GM18867 (cell line): ENCODE data around the gene CEP78.
"Not testable (repeated sequence)": the region's sequence is repeated elsewhere in the genome, so short reads cannot be mapped to it uniquely, and the experiment has no call there.

Source experiments
- ATAC-seq: cut with Tn5 transposase; IDR thresholded peaks from one replicate; pipeline ENCODE4 v1.9.1; 2021; ENCODE audit warnings: mild to moderate bottlenecking, moderate library complexity; ENCODE audit not compliant: unreplicated experiment

The CEP78 gene

DNA sequence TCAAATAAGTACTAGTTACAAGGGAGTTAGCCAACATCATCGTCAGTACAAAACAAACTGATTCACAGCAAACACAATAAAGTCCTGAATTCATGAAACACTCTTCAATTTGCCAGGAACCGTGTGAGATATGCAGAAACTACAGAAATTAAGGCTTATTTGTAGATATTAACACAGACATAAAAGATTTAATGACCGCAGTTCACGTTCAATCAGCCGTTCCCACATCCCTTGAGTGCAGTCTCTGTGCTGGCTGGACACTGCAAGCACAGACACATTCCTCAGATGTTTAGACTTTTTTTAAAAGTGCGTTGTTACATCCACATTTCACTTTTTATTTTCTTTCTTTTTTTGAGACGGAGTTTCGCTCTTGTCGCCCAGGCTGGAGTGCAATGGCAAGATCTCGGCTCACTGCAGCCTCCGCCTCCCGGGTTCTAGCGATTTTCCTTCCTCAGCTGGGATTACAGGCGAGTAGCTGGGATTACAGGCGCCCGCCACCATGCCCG lies 566 bp upstream of the CEP78 start:
- ATAC-seq = no peak

DNA sequence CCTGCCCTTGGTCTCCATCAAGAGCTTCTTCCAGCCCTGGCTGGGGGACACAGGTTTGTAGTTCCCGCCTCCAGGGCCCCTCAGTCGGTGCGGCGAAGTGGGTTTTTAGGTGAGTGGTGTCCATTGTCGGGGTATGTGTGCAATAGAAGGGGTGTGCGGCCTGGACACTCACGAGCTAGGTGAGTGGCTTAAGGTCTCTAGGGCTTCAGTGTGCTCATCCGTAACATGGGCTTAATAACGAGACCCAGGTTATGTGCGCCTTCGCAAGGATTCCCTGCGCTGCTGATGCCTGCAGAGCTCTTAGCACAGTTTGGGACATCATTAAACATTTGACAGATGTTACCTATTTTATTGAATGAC lies 656 bp downstream of the CEP78 start:
- peak; percentile 21 for ATAC-seq

DNA sequence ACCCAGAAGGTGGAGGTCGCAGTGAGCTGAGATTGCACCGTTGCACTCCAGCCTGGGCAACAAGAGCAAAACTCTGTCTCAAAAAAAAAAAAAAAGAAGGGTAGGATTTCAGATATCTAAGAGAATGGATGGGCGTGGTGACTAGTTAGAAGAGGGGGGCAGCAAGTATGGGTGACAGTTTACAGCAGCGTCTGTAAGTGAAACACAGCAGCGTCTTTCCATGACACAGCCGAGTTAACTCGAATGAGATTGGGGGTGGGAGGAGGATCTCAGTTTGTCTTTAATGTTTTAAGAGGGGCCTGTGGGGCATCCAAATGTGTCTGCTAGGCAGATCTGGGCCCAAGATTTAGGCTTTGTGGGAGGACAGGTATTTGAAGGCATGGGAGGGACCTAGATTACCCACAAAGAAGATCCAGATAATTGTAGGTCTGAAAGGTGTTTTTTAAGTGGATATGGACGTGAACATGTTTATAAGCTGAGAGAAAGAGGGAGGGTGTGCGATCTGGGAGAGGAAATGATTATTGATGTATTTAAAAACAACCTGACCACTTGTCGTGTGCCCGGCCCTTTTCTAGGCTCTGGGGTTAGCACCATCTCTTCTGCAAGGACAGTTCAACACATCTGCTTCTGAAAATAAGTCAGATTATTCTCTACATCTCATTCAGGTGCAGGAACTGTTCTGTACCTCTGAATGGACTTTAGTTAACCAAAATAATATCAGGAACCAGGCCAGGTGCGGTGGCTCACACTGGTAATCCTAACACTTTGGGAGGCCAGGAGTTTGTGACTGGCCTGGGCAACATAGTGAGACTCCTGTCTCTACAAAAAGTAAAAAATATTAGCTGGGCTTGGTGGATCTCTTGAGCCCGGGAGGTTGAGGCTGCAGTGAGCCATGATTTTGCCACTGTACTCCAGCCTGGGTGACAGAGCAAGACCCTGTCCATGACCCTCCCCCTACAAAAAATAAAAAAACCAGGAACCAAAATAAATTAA lies 2.5 kb downstream of the CEP78 start:
- ATAC-seq = no peak

DNA sequence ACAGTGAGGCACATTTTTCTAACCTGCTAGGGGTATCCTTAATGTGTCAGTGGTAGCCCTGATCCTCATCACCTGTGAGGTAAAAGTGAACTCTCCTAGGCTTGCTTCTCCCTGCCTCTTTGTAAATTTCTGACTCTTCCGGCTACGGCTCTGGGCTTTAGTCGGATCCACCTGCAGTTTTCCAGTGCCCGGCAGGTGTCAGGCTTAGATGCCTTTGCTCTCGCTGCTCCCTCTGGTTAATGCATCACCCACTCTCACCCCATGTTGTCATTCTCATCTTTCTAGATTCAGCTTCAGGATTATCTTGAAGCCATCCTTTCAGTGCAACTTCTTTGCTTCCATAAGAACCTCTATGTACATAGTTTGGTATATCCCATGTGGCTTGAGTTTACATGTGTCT lies 3.6 kb downstream of the CEP78 start:
- no peak for ATAC-seq

DNA sequence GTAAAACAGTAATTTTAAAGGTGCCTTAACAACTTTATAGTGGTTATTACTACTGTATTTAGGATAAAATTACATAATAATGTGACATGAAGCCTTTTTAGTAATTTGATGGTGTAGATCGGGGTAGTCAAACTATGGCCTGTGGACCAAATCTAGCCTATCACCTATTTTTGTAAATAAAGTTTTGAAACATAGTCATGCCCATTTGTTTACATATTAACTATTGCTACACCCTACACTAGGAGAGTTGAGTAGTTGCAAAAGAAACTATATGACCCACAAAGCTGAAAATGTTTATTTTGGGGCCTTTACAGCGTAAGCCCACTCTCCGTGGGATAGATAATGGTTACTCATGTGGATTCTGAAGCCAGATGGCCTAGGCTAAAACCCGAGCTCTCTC lies 6.2 kb downstream of the CEP78 start:
- no peak for ATAC-seq

DNA sequence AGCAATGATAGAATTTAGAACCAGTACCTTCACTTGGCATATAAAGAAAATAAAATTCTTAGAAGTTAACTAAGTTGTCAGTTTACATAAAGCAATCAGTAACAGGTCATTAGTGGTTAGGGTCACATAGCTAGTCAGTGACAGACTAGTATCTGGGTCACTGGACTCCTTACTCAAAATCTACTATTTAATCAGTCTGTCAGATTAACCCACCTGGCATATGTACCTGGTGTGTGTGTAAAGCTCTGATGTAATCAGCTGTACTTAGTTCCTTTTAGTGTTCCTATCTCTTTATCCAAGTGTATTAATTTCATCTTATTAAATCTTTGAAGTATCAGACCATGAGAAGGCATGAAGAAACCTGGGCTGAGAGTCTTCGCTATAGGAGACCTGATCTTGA lies 7.3 kb downstream of the CEP78 start:
- ATAC-seq = no peak

DNA sequence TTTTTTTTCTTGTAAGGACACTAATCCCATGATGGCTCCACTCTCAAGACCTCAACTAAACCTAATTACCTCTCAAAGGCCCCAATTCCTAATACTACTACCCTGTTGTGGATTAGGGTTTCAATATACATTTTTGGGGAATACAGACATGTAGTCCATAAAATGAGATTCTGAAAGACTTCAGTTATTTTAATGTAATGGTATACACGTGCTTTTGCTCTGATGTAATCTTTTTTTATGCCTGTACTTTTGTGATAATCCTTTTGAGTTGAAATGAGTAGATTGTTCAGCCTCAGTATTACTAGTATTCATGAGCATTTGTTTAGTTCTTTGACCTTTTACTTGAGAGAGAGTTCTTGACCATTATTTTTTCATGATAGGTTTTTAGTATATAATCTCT lies 9.5 kb downstream of the CEP78 start:
- no peak for ATAC-seq

DNA sequence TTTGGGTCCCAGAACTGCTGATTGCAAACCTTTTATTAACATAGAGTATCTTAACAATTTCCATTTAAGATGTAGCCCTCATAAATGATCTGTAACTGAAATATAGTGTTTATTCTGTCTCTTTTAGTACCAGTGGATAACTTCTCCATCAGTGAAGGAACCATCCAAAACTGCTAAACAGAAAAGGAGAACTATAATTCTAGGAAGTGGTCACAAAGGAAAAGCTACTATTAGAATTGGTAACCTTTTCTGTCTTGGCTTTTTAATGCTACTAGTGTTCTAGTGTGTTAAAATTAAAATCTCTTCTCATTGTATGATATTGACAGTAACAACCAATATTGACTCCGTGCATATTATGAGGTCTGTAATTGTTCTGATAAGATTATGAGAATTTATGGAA lies 12.8 kb downstream of the CEP78 start:
- no peak for ATAC-seq

DNA sequence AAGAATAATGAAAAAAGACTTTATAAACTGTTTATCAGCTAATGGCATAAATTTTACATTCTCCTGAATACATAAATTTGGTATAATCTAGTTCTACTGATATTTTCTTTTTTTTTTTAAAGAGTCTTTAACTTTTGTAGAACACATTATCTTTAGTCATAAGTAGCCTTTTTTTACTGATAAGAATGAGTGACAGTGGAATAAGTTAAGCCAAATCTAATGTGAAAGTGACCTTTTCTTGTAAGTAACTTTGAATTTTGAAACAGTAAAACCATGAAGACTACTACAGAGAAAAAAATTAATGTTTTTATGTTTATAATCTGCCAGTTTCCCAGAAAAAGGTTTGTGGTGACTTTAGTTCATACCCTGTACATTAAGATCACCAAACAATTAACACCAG lies 13.7 kb downstream of the CEP78 start:
- ATAC-seq = no peak

DNA sequence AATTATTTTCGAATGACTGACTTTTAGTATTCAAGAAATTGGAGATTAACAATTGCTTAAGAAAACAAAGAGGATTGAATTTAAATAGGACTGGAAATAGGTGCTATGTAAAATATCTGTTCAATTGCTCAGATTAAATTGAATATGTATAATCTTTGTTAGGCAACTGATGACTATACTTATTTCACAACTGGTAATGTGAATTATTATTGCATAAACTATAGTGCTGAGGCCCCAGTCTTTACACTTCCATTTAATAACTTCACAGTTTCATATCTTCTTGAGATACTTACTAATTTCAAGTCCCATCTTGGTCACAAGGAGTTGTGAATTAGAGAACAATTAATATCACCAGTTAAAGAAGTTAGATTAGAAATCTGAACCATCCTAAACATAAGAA lies 16.7 kb downstream of the CEP78 start:
- ATAC-seq = no peak

DNA sequence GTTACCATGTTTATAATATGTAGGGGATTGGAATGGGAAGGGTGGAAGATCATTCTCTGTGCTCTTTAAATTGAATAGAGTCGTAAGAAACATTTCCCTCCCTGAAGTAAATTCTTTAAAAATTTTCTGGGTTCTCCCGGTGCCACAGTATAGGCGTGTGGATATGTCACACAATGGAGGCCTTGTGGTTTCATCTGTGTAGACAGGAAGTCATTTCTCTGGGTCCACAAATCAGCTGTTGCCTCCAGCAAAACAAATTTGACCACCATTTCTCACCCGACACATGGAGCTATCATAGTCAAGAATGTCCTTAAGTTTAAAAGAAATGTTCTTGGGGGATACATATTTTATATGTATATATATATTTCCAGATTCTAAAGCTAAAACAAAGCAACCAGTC lies 17.4 kb downstream of the CEP78 start:
- no peak for ATAC-seq

DNA sequence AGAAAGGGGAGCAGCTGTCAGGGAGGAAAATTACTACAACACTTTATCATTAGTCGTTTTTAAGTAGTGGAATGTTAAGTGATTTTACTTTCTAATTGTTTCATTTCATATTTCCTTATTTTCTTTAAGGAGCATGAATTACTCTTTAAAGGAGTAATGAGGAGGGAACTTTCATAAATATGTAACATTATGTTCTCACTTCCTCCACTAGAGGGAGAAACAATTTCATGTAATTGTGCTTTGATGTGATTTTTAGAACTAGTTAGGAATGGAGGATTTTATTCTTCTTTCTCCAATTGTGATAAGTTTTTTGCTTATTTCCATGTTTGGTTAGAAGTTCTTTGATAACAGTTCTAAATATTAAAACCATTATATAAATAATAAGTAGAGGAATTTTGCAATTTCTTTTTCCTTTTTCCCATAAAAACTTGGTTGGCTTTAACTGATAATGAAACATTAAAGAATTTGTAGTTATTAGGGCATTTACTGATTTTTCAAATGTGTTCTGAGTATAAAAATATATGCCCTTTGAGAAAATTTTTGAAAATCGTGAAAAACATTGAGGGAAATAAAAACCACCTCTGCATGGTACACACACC lies 25.6 kb downstream of the CEP78 start:
- ATAC-seq = no peak

DNA sequence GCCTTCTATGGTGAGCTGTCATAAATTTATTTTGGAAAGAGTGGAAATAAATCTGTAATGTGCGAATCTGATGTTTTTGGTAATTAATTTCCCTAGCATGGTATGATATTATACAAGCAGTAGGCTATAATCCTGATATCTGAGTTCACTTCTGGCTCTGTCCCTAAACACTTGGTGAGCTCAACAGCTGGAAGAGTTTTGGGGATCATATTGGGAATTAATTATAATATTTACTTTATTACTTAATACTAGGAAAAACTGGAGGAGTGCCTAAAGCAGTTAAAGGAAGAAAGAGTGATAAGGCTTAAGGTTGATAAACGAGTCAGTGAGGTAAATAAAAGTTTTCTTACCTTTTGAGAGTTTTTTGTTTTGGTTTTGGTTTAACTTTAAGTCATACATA lies 26.8 kb downstream of the CEP78 start:
- no peak for ATAC-seq

DNA sequence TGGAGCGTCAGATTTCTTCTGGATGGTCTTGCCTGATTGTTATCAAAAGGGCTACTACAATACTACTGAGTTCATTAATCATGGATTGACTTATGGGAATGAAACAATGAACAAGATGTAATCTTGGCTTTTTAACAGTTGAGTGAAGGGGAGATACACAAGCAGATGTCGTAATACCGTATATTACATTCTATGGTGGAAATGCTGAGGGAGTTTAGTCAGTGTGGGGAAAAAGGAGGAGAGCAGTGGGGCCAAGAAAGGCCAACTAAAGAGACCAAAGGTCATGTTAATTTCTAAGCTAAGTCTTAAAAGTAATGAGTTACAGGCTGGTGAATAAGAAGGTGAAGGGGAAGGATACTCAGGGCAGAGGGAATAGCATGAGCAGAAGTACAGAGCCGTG lies 32.0 kb downstream of the CEP78 start:
- ATAC-seq = no peak

DNA sequence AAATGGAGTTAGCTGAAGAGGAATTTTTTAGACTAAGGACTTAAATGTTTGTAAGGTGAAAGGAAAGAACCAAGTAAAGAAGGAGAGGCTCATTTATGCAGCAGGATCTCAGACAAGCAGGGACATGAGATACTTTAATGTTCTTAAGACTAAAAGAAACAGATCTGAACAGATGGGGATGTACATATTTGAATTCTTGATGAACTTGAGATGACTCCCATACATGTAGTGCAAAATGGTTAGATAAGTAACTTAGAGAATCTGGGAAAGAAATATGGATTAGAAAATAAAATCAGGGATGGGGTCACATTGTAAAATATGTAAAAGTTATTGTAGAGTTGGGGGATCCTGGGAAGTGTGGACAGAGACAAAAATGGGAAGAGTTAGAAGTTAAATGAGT lies 33.9 kb downstream of the CEP78 start:
- no peak for ATAC-seq

DNA sequence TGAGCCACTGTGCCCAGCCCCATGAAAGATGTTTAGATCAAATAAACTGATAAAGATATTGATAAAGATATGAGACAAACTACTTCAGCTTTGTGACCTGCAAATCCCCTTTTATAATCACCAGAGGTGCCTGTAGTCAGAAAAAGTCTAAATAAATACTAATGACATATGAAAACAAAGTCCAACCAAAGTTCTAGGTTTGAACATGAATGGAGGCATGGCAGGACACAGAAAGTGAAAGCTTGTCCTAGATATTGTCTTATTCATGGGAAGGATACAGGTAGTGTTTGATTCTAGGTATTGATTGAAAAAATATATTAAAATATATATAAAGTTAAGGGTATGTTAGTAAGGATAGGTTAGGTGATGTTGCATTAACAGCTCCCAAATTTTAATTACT lies 36.4 kb downstream of the CEP78 start:
- ATAC-seq = no peak

DNA sequence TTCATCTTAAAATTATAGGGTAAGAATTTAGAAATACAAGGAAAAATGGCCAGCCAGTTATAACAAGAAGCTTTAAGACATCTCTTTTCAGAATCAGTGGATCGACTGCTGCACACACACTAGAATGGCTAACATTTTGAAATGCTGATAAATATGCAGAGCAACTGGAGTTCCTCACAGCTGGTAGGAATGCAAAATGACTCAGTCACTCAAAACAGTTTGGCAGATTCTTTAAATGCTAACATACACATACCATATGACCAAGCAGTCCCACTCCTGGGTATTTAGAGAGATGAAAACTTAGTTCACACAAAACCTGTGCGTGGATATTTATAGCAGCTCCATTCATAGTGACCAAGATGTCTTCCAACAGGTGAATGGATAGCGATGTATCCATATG lies 37.9 kb downstream of the CEP78 start:
- no peak for ATAC-seq

DNA sequence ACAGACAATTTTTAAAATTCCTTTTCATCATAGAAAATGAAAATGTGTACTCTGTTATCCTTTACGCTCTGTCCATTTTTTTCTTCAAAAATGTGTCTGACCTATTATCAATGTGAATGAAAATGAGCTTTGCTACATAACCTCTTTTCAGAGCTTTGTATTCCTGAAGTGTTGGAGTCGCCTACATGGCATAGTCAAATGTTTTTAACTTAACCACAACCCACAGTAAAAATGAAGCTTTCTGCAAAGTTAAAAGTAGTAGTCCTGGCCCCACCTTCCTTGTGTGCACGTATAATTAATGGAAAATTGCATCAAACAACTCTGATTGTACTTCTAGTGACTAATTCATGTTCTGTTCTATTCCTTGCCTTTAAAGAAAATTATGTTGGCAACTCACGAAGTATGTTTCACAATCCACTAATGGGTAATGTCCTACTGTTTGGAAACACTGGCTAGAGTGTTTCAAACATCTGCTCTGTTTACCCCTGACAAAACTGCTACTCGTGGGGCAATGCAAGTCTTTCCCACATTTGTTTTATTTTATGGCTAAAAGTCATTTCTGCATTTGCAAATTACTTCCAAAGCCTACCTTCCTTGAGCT lies 42.4 kb downstream of the CEP78 start:
- no peak for ATAC-seq

DNA sequence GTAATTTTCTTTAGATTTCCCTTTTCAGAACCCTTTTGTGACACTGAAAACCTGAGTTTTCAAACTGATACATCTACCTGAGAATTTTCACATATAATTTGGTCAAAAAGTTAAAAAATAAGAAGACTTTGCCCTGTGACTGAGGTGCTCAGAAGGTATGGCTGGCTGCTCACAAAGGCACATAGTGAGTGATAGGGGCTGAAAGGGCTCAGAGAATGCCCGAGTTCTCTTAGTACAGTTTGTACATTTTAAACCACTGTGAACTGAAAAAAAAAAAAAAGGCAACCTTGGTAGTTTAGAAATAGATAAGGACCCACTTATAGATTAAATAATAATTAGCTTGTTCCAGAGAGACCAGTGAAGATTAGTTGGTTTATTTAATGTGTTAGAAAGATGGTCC lies 42.9 kb downstream of the CEP78 start:
- no peak for ATAC-seq

DNA sequence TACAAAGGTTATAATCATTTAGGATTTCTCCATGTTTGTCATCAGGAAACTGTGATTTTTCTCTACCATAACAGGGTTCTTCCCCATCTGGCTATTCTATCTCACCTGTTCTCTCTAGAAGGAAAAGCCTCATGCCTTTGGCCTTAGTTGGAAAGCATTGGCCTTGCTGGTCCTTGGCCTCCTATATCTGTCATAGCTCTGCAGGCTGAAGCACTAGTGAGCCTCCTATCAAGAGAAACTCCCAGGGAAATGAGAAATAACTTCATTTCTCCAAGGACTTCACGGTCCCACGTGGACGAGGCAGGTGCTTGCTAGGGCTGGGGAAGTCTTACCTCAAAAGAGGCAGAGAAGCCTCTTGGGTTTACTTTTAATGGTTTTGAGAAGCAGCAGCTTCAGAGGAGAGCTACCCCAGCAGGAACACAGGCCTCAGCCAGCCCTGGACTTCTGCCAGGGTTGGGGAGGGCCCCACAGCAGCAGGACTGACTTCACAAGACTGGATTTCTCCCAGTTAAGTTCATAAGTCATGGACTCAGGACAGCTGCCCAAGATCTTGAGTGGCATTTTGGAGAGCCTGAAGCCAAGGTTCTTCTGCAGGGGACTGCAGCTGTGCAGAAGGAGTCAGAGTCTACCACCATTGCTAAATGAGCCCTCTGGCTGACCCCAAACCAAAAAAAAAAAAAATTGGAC lies 45.2 kb downstream of the CEP78 start:
- no peak for ATAC-seq

DNA sequence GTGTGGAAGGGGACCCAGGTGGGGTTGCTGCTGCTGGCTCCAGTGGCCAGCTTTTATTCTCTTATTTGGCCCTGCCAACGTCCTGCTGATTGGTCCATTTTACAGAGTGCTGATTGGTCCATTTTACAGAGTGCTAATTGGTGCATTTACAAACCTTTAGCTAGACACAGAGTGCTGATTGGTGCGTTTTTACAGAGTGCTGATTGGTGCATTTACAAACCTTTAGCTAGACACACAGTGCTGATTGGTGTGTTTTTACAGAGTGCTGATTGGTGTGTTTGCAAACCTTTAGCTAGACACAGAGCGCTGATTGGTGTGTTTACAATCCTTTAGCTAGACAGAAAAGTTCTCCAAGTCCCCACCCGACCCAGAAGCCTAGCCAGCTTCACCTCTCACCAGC lies 48.3 kb downstream of the CEP78 start:
- not testable (repeated sequence) for ATAC-seq
